HG03469 (cell line): ENCODE results near the gene ORM2.
"Not testable (repeated sequence)": the region's sequence is repeated elsewhere in the genome, so short reads cannot be mapped to it uniquely, and the experiment has no call there.

Experiments used
- ATAC-seq: cut with Tn5 transposase; IDR thresholded peaks from one replicate; pipeline ENCODE4 v1.9.1; 2021; ENCODE audit warnings: mild to moderate bottlenecking, moderate library complexity, moderate number of reproducible peaks; ENCODE audit not compliant: unreplicated experiment

ORM2 gene

GRCh38 chr9:114329625-114330022 is at the start of gene ORM2:
Gene ORM2 (plus strand): TSS chr9:114329869. CDS start chr9:114329905, 36 bp downstream.
- not testable (repeated sequence) for ATAC-seq

- ATAC-seq, result no peak
Observed at GRCh38 chr9:114280636-114281472, 48.8 kb upstream of the ORM2 start.

GRCh38 chr9:114281473-114282103 is 48.1 kb upstream of the ORM2 start:
- ATAC-seq, result no peak

GRCh38 chr9:114282104-114282485 is 47.6 kb upstream of the ORM2 start:
- no peak for ATAC-seq

GRCh38 chr9:114282507-114282906 is 47.2 kb upstream of the ORM2 start:
- ATAC-seq, result no peak

GRCh38 chr9:114282926-114283325 is 46.7 kb upstream of the ORM2 start:
- ATAC-seq, result no peak

GRCh38 chr9:114283551-114284111 is 46.0 kb upstream of the ORM2 start:
- no peak for ATAC-seq

GRCh38 chr9:114284316-114285060 is 45.2 kb upstream of the ORM2 start:
- ATAC-seq, result no peak

- ATAC-seq, result no peak
Observed at GRCh38 chr9:114285166-114285867, 44.4 kb upstream of the ORM2 start.

- ATAC-seq, result no peak
Observed at GRCh38 chr9:114286146-114286679, 43.5 kb upstream of the ORM2 start.

GRCh38 chr9:114287001-114287762 is 42.5 kb upstream of the ORM2 start:
- ATAC-seq, result no peak

- ATAC-seq, result no peak
Observed at GRCh38 chr9:114287763-114288192, 41.9 kb upstream of the ORM2 start.

- ATAC-seq, result no peak
Observed at GRCh38 chr9:114288193-114289091, 41.2 kb upstream of the ORM2 start.

- no peak for ATAC-seq
Observed at GRCh38 chr9:114289106-114289505, 40.6 kb upstream of the ORM2 start.

GRCh38 chr9:114289571-114290481 is 39.8 kb upstream of the ORM2 start:
- no peak for ATAC-seq

- ATAC-seq, result no peak
Observed at GRCh38 chr9:114290561-114290986, 39.1 kb upstream of the ORM2 start.

GRCh38 chr9:114291064-114291474 is 38.6 kb upstream of the ORM2 start:
- no peak for ATAC-seq
